Transverse colon (tissue), 3 donors: ENCODE measurements around the gene RPL13A.

Source experiments
- CTCF ChIP-seq, 5 experiments: fragments of 200-600 bp in 3 of 5; fragments of 450-650 bp in 2 of 5; sonication (generic) in 3 of 5; IDR thresholded peaks; 1 replicate in 2 of 5; 2 replicates in 3 of 5; pipeline ENCODE4 v1.5.1; 2016 to 2017; ENCODE audit warnings: antibody characterized with exemption in 5 of 5, inconsistent platforms in 3 of 5, mild to moderate bottlenecking in 2 of 5, moderate library complexity in 1 of 5
- POLR2A ChIP-seq: fragments of 450-650 bp; IDR thresholded peaks from one replicate; pipeline ENCODE4 v1.6.1; 2016; ENCODE audit warnings: antibody characterized with exemption, mild to moderate bottlenecking, moderate library complexity

- TF ChIP-seq CTCF (IDR thresholded peaks at IDR 0.05) (no peak), POLR2A (no peak)
Measured at GRCh38 chr19:49453757-49454240, 33.6 kb upstream of the RPL13A start.
